NB4 (cell line): ENCODE data around the gene CYCS.
"Not testable (repeated sequence)": the region's sequence is repeated elsewhere in the genome, so short reads cannot be mapped to it uniquely, and the experiment has no call there.

Experiments used
- DNase-seq: peaks from one replicate; pipeline ENCODE4 v3.0.0; 2010; ENCODE audit warnings: low read depth
- H3K4me3 ChIP-seq: one replicate; pipeline ENCODE4 v1.5.1; 2011; ENCODE audit warnings: mild to moderate bottlenecking, low read depth, low read length, moderate library complexity
- CTCF ChIP-seq: IDR thresholded peaks from one replicate; pipeline ENCODE4 v1.5.1; 2012; ENCODE audit warnings: low read depth, low read length
- MAX ChIP-seq: IDR thresholded peaks from 2 replicates; pipeline ENCODE4 v1.6.1; 2011; ENCODE audit warnings: low read depth, low read length
- MYC ChIP-seq: IDR thresholded peaks from 2 replicates; pipeline ENCODE4 v1.6.1; 2011; ENCODE audit warnings: low read depth, low read length
- POLR2A ChIP-seq: IDR thresholded peaks from 2 replicates; pipeline ENCODE4 v1.6.1; 2011; ENCODE audit warnings: mild to moderate bottlenecking; ENCODE audit not compliant: insufficient read length; ENCODE audit errors: extremely low read depth

Gene CYCS

GRCh38 chr7:25117226-25118047, 7.6 kb downstream of the CYCS start:
- no peak overlapping the region for H3K4me3 ChIP-seq
- DNase-seq, result no peak
- TF ChIP-seq MYC, result no peak
- TF ChIP-seq CTCF, result no peak

GRCh38 chr7:25116621-25117020, 8.4 kb downstream of the CYCS start:
- TF ChIP-seq MAX, result no peak
- TF ChIP-seq CTCF, result no peak
- no peak for TF ChIP-seq MYC
- TF ChIP-seq POLR2A, result no peak
- no peak for DNase-seq
- H3K4me3 ChIP-seq, result no peak overlapping the region

GRCh38 chr7:25110514-25110913, 14.5 kb downstream of the CYCS start:
- not testable (repeated sequence) for H3K4me3 ChIP-seq, DNase-seq

- no peak for DNase-seq
- no peak for TF ChIP-seq POLR2A
- TF ChIP-seq MAX, result no peak
- TF ChIP-seq MYC, result no peak
- TF ChIP-seq CTCF, result no peak
Observed at GRCh38 chr7:25109276-25109675, 15.8 kb downstream of the CYCS start.

GRCh38 chr7:25105911-25106310, 19.1 kb downstream of the CYCS start:
- DNase-seq, result no peak
- H3K4me3 ChIP-seq, result no peak overlapping the region
- TF ChIP-seq CTCF (no peak), POLR2A (no peak), MAX (no peak), MYC (no peak)

More at GRCh38 chr7:25109276-25109675, 15.8 kb downstream of the CYCS start:
- no peak overlapping the region for H3K4me3 ChIP-seq

- DNase-seq, result peak; percentile 71
- TF ChIP-seq POLR2A, result no peak
- TF ChIP-seq MAX, result no peak
- no peak for TF ChIP-seq MYC
- no peak for TF ChIP-seq CTCF
- H3K4me3 ChIP-seq, result no peak overlapping the region
Observed at GRCh38 chr7:25103773-25104172, 21.3 kb downstream of the CYCS start.
